ENCODE results near the gene GNRH2. TPM values are rescaled to one million over a fixed set of nuclear protein-coding genes. Genes with fewer than 3 reads are reported as not detected.
"Not testable (repeated sequence)": the region's sequence is repeated elsewhere in the genome, so short reads cannot be mapped to it uniquely, and the experiment has no call there.

GNRH2 gene
- total RNA-seq, 1 donor from 2014 or later, result 2.4 TPM

GRCh38 chr20:3010985-3011723 is 32.3 kb upstream of the GNRH2 start:
- H3K9me3 Mint-ChIP-seq, result no peaks in the 10 kb centered on the region
- H3K4me1 Mint-ChIP-seq, result no peaks in the 10 kb centered on the region
- no peaks in the 10 kb centered on the region for H3K27me3 Mint-ChIP-seq (ENCODE audit: low read depth)
- no peak overlapping the region for H3K4me3 Mint-ChIP-seq
- no peak overlapping the region for H3K27ac Mint-ChIP-seq (ENCODE audit: unreplicated experiment)
- no peak for TF ChIP-seq CTCF (conservative IDR thresholded peaks at IDR 0.05)
- no peak for DNase-seq (ENCODE audit: low read depth, low spot score)
- peaks cover 13% of the 10 kb centered on the region for H3K36me3 Mint-ChIP-seq (ENCODE audit: low read depth)

GRCh38 chr20:3011752-3012151 is 31.7 kb upstream of the GNRH2 start:
- Mint-ChIP-seq H3K36me3 (ENCODE audit: low read depth) (peaks cover 18% of the 10 kb centered on the region), H3K4me1 (no peaks in the 10 kb centered on the region), H3K27me3 (ENCODE audit: low read depth) (no peaks in the 10 kb centered on the region), H3K27ac (ENCODE audit: unreplicated experiment) (no peak overlapping the region), H3K4me3 (no peak overlapping the region), H3K9me3 (no peaks in the 10 kb centered on the region)
- no peak for TF ChIP-seq CTCF (conservative IDR thresholded peaks at IDR 0.05)
- DNase-seq (ENCODE audit: low read depth, low spot score), result no peak

GRCh38 chr20:3013771-3014170 is 29.7 kb upstream of the GNRH2 start:
- Mint-ChIP-seq H3K4me1 (no peaks in the 10 kb centered on the region), H3K27me3 (ENCODE audit: low read depth) (no peaks in the 10 kb centered on the region), H3K36me3 (ENCODE audit: low read depth) (peaks cover 30% of the 10 kb centered on the region), H3K27ac (ENCODE audit: unreplicated experiment) (no peak overlapping the region), H3K9me3 (peaks cover 4% of the 10 kb centered on the region), H3K4me3 (no peak overlapping the region)
- no peak for DNase-seq (ENCODE audit: low read depth, low spot score)
- TF ChIP-seq CTCF (conservative IDR thresholded peaks at IDR 0.05), result no peak

GRCh38 chr20:3014179-3014578 is 29.2 kb upstream of the GNRH2 start:
- Mint-ChIP-seq H3K27ac (ENCODE audit: unreplicated experiment) (no peak overlapping the region), H3K27me3 (ENCODE audit: low read depth) (no peaks in the 10 kb centered on the region), H3K36me3 (ENCODE audit: low read depth) (peaks cover 27% of the 10 kb centered on the region), H3K4me1 (no peaks in the 10 kb centered on the region), H3K4me3 (no peak overlapping the region), H3K9me3 (peaks cover 4% of the 10 kb centered on the region)
- TF ChIP-seq CTCF (conservative IDR thresholded peaks at IDR 0.05), result no peak
- DNase-seq (ENCODE audit: low read depth, low spot score), result no peak

- Mint-ChIP-seq H3K4me3 (no peak overlapping the region), H3K27ac (ENCODE audit: unreplicated experiment) (no peak overlapping the region), H3K27me3 (ENCODE audit: low read depth) (no peaks in the 10 kb centered on the region), H3K4me1 (no peaks in the 10 kb centered on the region), H3K36me3 (ENCODE audit: low read depth) (peaks cover 22% of the 10 kb centered on the region), H3K9me3 (peaks cover 4% of the 10 kb centered on the region)
- no peak for DNase-seq (ENCODE audit: low read depth, low spot score)
- TF ChIP-seq CTCF (conservative IDR thresholded peaks at IDR 0.05), result no peak
Measured at GRCh38 chr20:3014662-3015061, 28.8 kb upstream of the GNRH2 start.

GRCh38 chr20:3015302-3015701 is 28.1 kb upstream of the GNRH2 start:
- not testable (repeated sequence) for H3K9me3 Mint-ChIP-seq; H3K27ac Mint-ChIP-seq (ENCODE audit: unreplicated experiment); H3K4me3 Mint-ChIP-seq; H3K4me1 Mint-ChIP-seq; DNase-seq (ENCODE audit: low read depth, low spot score); H3K27me3 Mint-ChIP-seq (ENCODE audit: low read depth)
- H3K36me3 Mint-ChIP-seq (ENCODE audit: low read depth), result peaks cover 22% of the 10 kb centered on the region

All from neural crest cell (in vitro differentiated cells).